CD4-positive, alpha-beta T cell (primary cell): ENCODE measurements around the gene YTHDF1. TPM values are rescaled to one million over a fixed set of nuclear protein-coding genes. Genes with fewer than 3 reads are reported as not detected.

ENCODE experiments used
- ATAC-seq: fragments of 200-7000 bp; cut with Tn5 transposase; one replicate; pipeline ENCODE4 v1.10.0; 2022; ENCODE audit warnings: mild to moderate bottlenecking; ENCODE audit not compliant: poor library complexity
- CTCF ChIA-PET: fragments of 350-600 bp; sonication (Branson Sonifier 250); formaldehyde crosslinking; loops from one replicate; lab custom pipeline; 2021; ENCODE audit warnings: antibody characterized with exemption, inconsistent platforms; lab: Charles Lee
- POLR2A ChIA-PET: fragments of 350-600 bp; sonication (Branson Sonifier 250); formaldehyde crosslinking; loops from one replicate; lab custom pipeline; 2021; ENCODE audit warnings: antibody characterized with exemption, inconsistent platforms; lab: Charles Lee
- DNase-seq, 14 experiments: peaks; one replicate each; pipeline ENCODE4 v3.0.0-alpha.2; 2013 to 2020; ENCODE audit warnings: mixed read lengths in 2 of 14
- H3K27ac ChIP-seq, 2 donors: one replicate each; pipeline versions ENCODE4 v1.5.1 to v1.7.0; 2013; ENCODE audit warnings: low read length in 2 of 2, low read depth in 1 of 2, mild to moderate bottlenecking in 1 of 2
- H3K27me3 ChIP-seq, 2 experiments: 1 replicate in 1 of 2; 2 replicates in 1 of 2; pipeline versions ENCODE4 v1.6.1 to v1.7.0; 2013; ENCODE audit warnings: low read length in 2 of 2, control low read depth in 1 of 2, mild to moderate bottlenecking in 1 of 2, moderate library complexity in 1 of 2; ENCODE audit not compliant: insufficient read depth in 2 of 2, control insufficient read depth in 1 of 2
- H3K36me3 ChIP-seq: one replicate; pipeline ENCODE4 v1.6.1; 2013; ENCODE audit warnings: low read length, control low read depth; ENCODE audit not compliant: insufficient read depth
- H3K4me1 ChIP-seq: one replicate; pipeline ENCODE4 v1.6.1; 2013; ENCODE audit warnings: low read length, control low read depth; ENCODE audit not compliant: insufficient read depth
- H3K4me3 ChIP-seq: one replicate; pipeline ENCODE4 v1.5.1; 2013; ENCODE audit warnings: mild to moderate bottlenecking, low read length, moderate library complexity
- H3K9me3 ChIP-seq, 2 experiments: 1 replicate in 1 of 2; 2 replicates in 1 of 2; pipeline versions ENCODE4 v1.6.1 to v1.7.0; 2013; ENCODE audit warnings: low read length in 2 of 2, mild to moderate bottlenecking in 2 of 2, control low read depth in 1 of 2, moderate library complexity in 1 of 2; ENCODE audit not compliant: control insufficient read depth in 1 of 2, insufficient read depth in 1 of 2
- H3K27ac Mint-ChIP-seq: one replicate; pipeline ENCODE4 v1.8.0; 2020; ENCODE audit warnings: mixed read lengths
- H3K27me3 Mint-ChIP-seq: one replicate; pipeline ENCODE4 v1.8.0; 2021; ENCODE audit warnings: mixed read lengths
- H3K36me3 Mint-ChIP-seq: one replicate; pipeline ENCODE4 v1.8.0; 2021; ENCODE audit warnings: low read depth, mixed read lengths
- H3K4me1 Mint-ChIP-seq: one replicate; pipeline ENCODE4 v1.8.0; 2021; ENCODE audit warnings: low read depth, mixed read lengths
- H3K4me3 Mint-ChIP-seq: one replicate; pipeline ENCODE4 v1.8.0; 2020; ENCODE audit warnings: mild to moderate bottlenecking, mixed read lengths
- H3K9me3 Mint-ChIP-seq: one replicate; pipeline ENCODE4 v1.8.0; 2020; ENCODE audit warnings: mixed read lengths
- CTCF ChIP-seq: fragments of 200-600 bp; IDR thresholded peaks from one replicate; pipeline ENCODE4 v1.8.0; 2022; ENCODE audit warnings: antibody characterized with exemption, mild to moderate bottlenecking
- intact Hi-C, 2 experiments: fragments of 100-400 bp; cut with DNase I in 1 of 2; cut with micrococcal nuclease in 1 of 2; formaldehyde crosslinking; loops; one replicate each; pipeline versions ENCODE4 v1.15.1 to v1.9.0; 2023 to 2025; cut with DNase I, micrococcal nuclease
- total RNA-seq, 174 experiments: library from RNA in 2 of 174; stranded (reverse) in 2 of 174; gene quantifications; one replicate each; pipeline ENCODE4 v1.2.3 and lab custom pipeline; 2021 to 2026

Gene YTHDF1
- total RNA-seq, 2 experiments from 2014 or later: 43.7 to 44.1 TPM

- H3K9me3 ChIP-seq: peaks cover 0 to 39% of the 10 kb centered on the region in 2 experiments
- no peaks in the 10 kb centered on the region for H3K9me3 Mint-ChIP-seq
- H3K4me3 Mint-ChIP-seq: peak overlapping the region; percentile 65
- TF ChIP-seq CTCF: no peak
- CTCF ChIA-PET: no interaction called here
- ATAC-seq: no peak
- no peak overlapping the region for H3K4me3 ChIP-seq
- peaks cover 59 to 94% of the 10 kb centered on the region in 2 experiments for H3K27me3 ChIP-seq
- H3K27me3 Mint-ChIP-seq: peaks cover 47% of the 10 kb centered on the region
- H3K4me1 Mint-ChIP-seq: peaks cover 4% of the 10 kb centered on the region
- no peak overlapping the region for H3K27ac Mint-ChIP-seq
- H3K36me3 Mint-ChIP-seq: no peaks in the 10 kb centered on the region
- peaks cover 30% of the 10 kb centered on the region for H3K4me1 ChIP-seq
- no peak overlapping the region for H3K27ac ChIP-seq
- H3K36me3 ChIP-seq: no peaks in the 10 kb centered on the region
- intact Hi-C loops: loop anchor here in 1 of 2 experiments (10.0 kb wide), 1 partner anchor 72 kb away; no protein-coding TSS in a partner anchor
- no peak for DNase-seq
- POLR2A ChIA-PET: no interaction called here
Measured at GRCh38 chr20:63176427-63177133, 39.4 kb downstream of the YTHDF1 start.

- intact Hi-C loops: loop anchor here in 1 of 2 experiments (10.0 kb wide), 1 partner anchor 71 kb away; no protein-coding TSS in a partner anchor
- H3K4me1 Mint-ChIP-seq: peaks cover 4% of the 10 kb centered on the region
- Histone ChIP-seq H3K9me3 (peaks cover 0 to 35% of the 10 kb centered on the region in 2 experiments), H3K36me3 (no peaks in the 10 kb centered on the region), H3K4me1 (peaks cover 30% of the 10 kb centered on the region), H3K27ac (no peak overlapping the region), H3K4me3 (no peak overlapping the region), H3K27me3 (peaks cover 57 to 92% of the 10 kb centered on the region in 2 experiments)
- DNase-seq (no peak), ATAC-seq (no peak)
- H3K36me3 Mint-ChIP-seq: no peaks in the 10 kb centered on the region
- TF ChIP-seq CTCF: no peak
- CTCF ChIA-PET: no interaction called here
- peaks cover 48% of the 10 kb centered on the region for H3K27me3 Mint-ChIP-seq
- no peaks in the 10 kb centered on the region for H3K9me3 Mint-ChIP-seq
- no peak overlapping the region for H3K27ac Mint-ChIP-seq
- POLR2A ChIA-PET: no interaction called here
- peak overlapping the region; percentile 65 for H3K4me3 Mint-ChIP-seq
Measured at GRCh38 chr20:63176034-63176426, 39.9 kb downstream of the YTHDF1 start.

GRCh38 chr20:63175038-63175895 lies 40.7 kb downstream of the YTHDF1 start:
- H3K27me3 Mint-ChIP-seq: peaks cover 48% of the 10 kb centered on the region
- ChIA-PET POLR2A (no interaction called here), CTCF (no interaction called here)
- no peak overlapping the region for H3K27ac Mint-ChIP-seq
- H3K4me1 ChIP-seq: peaks cover 30% of the 10 kb centered on the region
- peaks cover 51 to 84% of the 10 kb centered on the region in 2 experiments for H3K27me3 ChIP-seq
- H3K4me3 Mint-ChIP-seq: no peak overlapping the region
- ATAC-seq (no peak), DNase-seq (no peak)
- intact Hi-C loops: loop anchor here in 1 of 2 experiments (10.0 kb wide), 1 partner anchor 70 kb away; no protein-coding TSS in a partner anchor
- H3K27ac ChIP-seq: no peak overlapping the region
- peaks cover 0 to 28% of the 10 kb centered on the region in 2 experiments for H3K9me3 ChIP-seq
- peaks cover 4% of the 10 kb centered on the region for H3K4me1 Mint-ChIP-seq
- H3K36me3 ChIP-seq: no peaks in the 10 kb centered on the region
- TF ChIP-seq CTCF: no peak
- H3K36me3 Mint-ChIP-seq: no peaks in the 10 kb centered on the region
- H3K9me3 Mint-ChIP-seq: no peaks in the 10 kb centered on the region
- H3K4me3 ChIP-seq: no peak overlapping the region
